GM19438 (cell line): ENCODE data around the gene CXCL3.

Experiments
- ATAC-seq: cut with Tn5 transposase; IDR thresholded peaks from one replicate; pipeline ENCODE4 v1.9.1; 2021; ENCODE audit warnings: low read depth; ENCODE audit not compliant: unreplicated experiment

The CXCL3 gene

DNA sequence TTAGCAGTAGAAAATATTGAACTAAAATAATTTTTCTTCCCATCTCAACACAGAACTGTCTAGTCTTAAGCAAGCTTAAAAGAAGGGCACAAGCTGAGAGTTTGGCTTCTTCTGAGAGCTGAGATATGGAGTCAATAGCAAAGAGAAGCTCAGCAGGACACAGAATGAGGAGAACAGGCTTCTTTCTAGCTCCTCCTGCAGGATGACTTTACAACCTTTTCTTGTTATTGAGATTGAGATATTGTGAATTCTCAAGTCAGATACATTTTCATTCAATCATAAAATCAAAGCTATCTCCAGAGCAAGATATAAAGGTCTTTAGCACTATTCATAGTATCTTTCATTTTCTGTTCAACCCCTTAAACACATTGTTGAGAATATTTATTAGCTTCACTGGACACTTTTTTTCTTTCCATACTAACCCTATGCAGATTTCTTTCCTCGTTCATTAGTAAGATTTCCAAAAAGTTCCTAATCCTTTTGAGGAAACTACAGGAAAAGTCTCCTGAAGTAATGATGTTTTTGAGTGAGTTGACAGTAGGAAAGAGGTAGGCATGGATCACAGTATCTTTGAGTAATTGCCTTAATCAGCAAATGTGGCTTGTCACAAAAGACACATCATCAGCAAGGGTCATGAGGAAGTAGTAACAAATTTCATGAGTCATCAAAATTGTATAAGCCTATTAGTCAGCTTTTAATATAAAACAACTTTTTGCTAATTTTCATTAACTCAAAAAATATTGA lies 17.8 kb upstream of the CXCL3 start:
- ATAC-seq: no peak

DNA sequence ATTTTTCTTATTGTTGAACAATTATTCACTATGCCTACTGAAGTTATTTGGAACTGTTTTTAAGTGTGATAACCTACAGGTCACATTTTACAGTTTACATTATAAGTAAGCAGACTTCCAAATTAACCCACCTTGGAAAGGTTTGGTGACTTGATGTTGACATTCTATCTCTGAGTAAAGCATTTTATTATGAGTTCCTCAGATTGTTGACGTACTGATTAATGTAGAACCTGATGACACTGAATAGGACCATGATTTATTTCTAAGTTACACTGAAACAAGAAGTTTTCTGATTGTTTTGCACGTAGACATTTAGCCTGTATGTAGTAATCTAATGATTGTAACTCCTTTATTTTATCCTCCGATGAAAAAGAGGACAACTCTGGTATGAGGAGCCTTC lies 17.0 kb upstream of the CXCL3 start:
- no peak for ATAC-seq

DNA sequence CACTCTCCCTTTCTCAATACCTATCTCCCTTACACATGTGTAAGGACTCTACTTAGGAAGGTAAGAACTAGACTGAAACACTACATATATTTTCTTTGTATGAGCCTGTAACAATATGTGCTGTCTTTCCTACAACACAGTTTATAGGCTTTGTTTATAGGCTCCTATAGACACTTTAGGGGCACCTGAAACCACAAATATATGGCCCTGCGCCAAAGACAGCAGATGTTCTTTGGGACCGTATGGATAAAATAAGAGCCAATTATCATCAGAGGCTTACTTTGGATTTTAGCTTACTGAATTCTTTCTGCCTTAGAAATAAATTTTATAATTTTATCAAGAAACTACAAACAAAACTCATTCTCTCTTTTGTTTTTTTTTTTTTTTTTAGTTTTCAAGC lies 16.6 kb upstream of the CXCL3 start:
- ATAC-seq: no peak

DNA sequence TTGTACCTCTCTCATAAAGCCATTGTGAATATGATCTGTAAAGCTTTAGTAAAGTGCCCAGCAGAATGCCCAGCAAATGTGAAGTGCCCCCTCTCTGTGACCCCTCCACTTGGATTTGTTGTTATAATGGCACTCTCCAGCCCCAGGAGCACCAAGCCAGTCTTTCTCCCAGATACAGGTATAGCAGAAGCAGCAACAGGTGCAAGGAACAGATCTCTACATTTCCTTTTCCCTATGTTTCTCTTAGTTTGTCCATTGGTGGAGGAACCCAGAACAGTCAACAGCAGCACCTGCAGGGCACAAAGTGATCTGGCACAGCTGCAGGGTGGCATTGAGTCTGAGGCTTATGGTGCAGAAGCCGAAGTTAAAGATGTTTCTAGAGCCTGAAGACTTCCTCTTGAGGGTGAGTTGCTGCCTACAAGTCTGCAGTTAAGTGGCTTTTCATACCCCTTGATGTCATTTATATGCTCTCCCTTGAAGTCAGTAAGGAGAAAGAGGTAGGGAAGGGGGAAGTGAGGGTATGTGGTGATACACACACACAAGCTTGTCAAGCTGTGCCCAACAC lies 16.1 kb upstream of the CXCL3 start:
- no peak for ATAC-seq

DNA sequence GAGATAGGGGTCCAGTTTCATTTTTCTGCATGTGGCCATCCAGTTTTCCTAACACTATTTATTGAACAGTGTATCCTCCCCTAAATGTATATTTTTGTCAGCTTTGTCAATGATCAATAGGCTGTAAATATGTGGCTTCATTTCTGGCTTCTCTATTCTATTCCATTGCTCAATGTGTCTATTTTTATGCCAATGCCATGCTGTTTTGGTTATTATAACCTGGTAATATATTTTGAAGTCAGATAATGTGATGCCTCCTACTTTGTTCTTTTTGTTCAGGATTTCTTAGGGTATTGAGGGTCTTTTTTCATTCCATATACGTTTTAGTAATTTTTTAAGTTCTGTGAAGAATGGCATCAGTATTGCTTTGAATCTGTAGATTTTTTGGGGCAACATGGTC lies 8.7 kb upstream of the CXCL3 start:
- no peak for ATAC-seq

DNA sequence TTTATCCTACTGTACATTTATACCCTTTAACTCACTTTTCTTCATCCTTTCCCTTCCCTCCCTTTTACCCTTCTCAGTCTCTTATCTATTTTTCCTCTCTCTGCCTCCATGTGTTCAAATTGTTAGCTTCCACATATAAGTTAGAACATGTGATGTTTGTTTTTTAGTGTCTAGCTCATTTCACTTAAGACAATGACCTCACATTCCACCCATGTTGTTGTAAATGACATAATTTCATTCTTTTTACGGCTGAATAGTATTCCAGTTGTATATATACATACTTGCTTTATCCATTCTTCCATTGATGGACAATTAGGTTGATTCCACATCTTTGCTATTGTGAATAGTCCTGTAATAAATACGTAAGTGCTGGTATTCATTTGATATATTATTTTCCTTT lies 7.3 kb upstream of the CXCL3 start:
- ATAC-seq: no peak

DNA sequence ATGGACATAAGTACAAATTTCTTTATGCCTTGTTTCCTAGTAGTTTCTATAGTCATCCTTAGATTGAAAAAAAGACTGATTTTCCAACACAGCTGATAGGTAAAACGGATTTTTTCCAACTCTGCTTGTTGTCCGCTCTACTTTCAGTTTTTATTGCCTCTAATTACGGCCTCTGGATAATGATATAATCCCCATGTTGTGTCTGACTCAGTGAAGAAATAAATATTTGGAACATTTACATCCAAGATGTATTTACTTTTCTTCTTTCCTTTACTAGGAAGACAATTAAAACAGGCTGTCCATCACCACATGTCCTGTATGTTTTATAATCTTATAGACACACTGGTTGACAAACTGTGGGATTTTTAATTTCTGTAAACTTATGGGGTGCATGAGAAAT lies 6.8 kb upstream of the CXCL3 start:
- ATAC-seq: no peak

DNA sequence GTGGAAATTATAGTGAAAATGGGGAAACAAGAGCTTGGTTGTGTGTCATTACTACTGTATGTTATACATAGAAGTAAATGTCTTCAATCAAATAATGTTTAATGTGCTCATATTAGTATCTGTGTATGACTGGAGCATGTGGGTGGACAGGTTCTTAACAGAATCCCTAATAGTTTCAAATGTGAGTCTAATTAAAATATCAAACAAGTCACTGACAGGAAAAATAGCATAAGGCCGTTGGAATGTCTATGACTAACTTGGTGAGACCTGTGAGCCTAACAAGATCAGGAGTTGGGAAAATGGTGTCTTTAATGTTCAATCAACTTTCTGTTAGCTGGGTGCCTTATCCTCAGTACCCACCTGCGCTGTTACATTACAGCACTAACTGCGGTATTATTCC lies 6.2 kb upstream of the CXCL3 start:
- no peak for ATAC-seq

DNA sequence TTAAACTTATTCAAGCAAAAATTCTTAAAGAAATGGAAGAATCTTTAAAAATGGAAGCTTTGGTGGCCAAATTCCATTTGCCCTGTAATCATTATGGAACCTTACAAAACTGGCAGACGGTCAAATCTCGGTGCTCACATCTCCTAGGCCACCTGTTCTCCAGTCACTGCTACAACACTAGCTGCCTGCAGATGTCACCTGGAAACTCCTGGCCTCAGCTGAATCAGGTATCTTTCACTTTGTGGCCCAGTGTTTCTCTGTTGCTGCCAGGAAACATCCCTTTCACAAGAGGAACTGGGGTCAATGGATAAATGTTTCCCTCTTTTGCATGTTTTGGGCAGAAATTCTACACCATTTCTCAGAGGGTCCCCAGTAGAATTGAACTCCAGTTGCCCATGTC lies 4.2 kb upstream of the CXCL3 start:
- ATAC-seq: no peak

DNA sequence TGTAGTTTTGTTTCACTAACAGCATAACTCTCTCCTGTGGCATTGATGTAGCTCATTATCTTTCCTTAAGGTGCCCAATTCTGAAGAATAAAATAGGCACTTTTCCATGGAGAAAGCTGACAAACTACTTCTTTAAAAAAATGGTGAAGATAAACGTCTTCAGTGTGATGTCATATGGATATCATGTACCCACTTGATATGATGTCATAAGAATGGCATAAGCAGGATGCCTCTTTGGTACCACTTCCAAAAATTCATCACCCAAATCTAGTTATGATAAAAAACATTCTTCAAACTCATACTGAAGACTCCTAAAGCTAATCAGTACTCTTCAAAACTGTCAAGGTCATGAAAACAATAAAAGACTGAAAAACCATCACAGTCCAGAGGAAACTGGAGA lies 2.9 kb upstream of the CXCL3 start:
- no peak for ATAC-seq

DNA sequence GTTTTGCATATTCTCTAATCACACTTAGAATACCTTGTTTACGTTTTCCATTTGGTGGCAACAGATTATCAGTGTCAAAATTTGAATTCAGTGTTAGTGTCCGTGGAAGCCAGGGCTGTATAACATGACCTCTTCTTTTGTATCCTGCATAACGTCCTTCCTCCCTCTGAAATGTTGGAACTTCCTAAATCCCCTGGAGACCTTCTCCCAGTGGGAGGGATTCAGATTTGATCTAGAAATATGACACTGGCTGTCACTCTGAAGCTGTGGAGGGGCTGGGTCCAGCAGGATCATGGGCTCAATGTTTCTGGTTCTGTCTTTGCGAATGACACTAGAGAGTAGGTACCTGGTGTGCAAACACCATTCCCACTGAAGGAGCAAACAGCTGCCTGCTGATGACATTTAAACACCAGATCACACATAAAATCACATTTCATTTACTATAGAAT lies 850 bp upstream of the CXCL3 start:
- no peak for ATAC-seq

DNA sequence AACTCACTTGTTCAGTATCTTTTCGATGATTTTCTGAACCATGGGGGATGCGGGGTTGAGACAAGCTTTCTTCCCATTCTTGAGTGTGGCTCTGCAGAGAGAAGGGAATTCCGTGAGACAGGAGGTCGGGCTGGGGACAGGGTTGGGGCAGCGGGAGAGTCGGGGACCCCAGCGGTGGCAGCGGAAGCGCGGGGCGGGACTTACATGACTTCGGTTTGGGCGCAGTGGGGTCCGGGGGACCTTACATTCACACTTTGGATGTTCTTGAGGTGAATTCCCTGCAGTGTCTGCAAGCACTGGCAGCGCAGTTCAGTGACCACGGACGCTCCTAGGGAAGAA lies 434 bp downstream of the CXCL3 start:
- no peak for ATAC-seq

DNA sequence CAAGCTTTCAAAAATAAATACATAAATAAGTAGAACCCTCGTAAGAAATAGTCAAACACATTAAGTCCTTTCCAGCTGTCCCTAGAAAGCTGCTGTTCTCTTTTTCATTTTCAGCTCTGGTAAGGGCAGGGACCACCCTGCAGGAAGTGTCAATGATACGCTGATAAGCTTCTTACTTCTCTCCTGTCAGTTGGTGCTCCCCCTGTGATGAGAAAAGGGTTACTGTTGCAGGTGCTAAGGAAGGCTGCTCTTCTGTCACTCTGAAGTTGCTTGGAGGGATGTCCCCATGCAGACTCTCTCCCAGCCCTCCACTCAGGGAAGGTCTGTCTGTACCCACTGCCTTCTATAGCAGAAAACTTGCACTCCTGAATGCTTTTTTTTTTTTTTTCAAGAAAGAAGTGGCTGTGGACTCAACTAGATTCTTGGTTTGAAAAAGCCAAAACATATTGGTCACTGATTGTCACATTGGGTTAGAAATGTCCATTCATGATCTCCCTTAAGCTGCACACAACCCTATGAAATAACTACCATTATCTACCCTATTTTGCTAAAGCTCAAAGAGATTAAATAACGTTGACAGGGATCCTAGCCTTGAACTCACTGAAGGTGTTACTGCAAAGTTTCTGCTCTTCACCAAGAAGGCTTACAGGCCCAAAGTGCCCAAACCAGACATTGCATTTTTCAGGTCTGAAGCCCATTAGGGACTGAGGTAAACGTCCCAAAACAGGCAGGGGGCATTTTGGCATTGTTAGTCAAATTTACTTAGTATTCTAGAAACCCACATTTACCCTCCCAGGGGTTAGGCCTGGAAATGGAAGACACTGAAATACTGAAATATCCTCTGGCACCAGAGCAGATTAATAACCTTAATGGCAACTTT lies 1.2 kb downstream of the CXCL3 start:
- no peak for ATAC-seq

DNA sequence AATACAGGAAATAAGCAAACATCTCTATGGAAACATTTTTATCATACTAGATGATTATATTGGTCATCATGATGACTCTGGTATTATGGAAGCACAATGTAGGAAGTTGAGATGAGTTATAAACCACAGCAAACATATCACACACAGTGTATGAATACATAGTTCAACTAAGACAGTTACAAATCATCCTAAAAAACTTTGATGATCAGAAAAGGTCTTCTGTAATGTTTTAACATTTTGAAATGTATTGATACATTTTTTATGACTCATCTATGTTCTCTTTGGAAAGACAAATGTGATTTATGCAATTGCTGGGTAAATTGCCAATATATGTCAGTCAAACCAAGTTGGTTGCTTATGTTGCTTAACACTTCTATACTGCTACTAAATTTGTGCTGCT lies 4.8 kb downstream of the CXCL3 start:
- ATAC-seq: no peak

DNA sequence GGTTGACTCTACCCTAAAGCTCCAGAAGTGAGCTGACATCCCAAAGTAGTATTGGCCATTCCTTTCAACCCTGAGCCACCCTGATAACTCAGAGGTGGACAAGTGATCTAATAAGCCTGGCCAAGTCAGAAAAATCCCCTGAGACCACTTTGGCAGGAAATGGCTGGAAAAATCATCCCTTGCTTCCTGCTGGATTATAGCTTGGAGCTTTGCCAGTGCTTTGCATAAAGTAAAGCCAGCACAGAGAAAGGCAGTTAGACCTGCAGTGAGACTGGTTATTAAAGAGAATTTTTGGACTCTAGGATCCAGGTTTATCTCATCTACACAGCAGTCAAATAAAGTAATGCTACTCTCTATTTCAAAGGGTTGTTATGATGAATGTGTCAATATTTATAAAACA lies 6.4 kb downstream of the CXCL3 start:
- no peak for ATAC-seq

DNA sequence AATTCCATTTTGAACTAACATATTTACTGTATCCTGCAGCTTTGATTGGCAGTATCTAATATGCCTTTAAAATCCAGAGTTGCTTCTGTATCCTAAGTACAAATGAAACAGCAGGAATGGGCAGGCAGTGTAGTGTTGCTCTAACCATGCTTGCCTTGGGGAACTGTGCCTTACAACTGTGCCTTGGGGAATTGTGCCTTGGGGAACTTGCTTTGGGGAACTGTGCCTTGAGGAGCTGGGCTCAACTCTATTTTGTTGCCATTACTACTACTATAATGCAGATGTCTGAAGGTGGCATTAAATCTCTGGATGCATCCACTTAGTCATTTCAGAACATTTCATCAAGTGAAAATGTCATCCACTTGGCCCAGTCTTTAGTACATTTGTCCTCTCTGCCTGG lies 6.9 kb downstream of the CXCL3 start:
- no peak for ATAC-seq

DNA sequence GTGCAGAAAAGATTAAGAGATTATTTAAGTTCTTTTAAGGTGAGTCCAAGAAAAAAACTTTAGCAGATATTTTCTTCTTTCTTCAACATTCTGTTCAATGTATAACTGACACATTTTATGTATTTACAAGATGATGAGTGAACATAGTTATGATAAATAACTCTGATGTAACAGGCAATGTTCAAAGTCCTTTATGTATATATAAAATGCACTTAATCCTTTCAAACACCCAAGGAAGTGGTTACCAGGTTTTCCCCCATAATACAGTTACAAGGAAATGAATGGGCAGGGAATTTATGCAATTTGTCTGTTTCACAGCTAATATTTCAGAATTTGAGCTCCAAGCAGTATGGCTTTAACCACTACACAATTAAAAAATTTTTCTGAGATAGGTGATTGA lies 8.2 kb downstream of the CXCL3 start:
- no peak for ATAC-seq

DNA sequence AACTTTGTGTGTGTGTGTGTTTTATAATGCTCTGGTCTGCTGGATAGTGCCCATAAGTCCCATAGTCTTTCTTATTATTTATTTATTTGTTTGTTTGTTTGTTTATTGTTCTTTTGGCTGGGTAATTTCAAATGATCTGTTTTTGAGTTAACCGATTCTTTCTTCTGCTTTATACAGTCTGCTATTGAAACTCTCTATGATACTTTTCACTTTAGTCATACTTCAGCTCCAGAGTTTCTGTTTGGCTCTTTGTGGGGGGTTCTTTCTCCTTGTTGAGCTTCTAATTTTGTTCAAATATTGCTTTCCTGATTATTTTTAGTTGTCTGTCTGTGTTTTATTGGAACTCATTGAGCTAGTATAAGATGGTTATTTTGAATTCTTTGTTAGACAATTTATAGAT lies 10.0 kb downstream of the CXCL3 start:
- no peak for ATAC-seq

DNA sequence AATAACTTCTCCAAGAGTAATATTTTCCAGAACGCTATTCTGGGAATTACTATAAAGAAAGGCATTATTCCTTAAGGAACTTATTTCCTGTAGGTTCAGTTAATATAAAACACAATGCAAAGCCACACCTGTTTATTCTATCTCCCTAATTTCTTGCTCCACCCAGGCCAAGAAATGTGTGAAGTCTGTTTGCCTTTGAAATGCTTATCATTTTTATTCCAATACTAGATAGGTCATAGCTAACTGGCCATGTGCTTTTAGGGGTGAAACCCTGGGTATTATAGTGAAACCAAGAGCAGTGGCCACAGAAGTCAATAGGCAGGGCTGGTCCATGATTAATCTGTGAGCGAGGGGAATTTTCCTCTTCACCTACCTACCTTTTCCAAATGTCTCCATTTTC lies 14.8 kb downstream of the CXCL3 start:
- ATAC-seq: no peak

DNA sequence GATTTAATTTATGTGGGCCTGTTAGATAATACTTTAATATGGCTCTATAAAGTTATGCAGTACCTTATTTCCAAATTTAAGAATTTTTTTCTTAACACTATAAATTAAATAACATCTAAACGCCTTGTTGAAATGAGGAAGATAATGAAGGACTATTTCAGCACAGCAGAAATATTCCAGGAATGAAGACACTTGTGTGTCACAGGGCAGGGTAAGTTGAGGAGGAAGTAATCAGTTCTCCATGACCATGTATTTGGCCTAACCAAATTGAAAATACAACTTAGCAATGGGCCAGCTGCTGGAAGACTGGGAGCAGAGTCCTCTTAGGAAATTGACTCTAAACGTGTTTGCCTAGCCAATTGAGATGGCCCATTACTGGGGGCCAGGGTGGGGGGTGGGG lies 16.9 kb downstream of the CXCL3 start:
- ATAC-seq: no peak

DNA sequence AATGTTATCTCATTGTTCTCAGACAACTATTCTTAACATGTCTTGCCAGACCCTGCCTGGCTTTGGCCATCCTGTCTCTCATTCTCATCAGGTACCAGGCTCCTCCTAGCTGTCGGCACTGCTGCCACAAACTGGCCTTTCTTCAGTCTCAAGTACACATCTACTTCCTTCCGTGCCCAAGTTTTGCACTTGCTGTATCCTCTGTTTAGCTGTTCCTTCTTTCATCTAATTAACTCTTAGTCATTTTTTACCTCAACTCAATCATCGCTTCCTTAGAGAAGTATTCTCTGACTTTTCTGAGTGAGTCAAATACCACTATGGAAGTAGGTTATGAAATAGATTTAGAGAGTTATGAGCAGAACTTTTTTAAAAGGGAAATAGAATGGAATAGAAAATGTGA lies 19.7 kb downstream of the CXCL3 start:
- no peak for ATAC-seq

DNA sequence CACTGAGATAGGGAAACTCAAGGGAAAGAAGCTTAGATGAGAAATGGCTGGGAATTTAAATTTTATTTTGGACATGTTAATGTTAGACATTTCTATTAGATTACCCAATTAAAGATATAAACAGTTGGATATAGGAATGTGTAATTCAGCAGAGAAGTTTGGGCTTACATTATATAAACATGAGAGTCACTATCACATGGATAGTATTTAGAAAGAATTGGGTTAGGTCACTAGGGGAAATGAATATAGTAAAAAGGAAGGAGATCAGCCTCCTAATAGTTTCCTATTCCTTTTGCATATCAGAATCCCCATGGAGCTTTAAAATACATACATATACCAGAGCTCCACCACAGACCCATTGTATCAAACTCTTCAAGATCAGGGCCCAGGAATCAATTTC lies 20.4 kb downstream of the CXCL3 start:
- ATAC-seq: no peak
